ENCODE results near the gene BPNT1.

DNA sequence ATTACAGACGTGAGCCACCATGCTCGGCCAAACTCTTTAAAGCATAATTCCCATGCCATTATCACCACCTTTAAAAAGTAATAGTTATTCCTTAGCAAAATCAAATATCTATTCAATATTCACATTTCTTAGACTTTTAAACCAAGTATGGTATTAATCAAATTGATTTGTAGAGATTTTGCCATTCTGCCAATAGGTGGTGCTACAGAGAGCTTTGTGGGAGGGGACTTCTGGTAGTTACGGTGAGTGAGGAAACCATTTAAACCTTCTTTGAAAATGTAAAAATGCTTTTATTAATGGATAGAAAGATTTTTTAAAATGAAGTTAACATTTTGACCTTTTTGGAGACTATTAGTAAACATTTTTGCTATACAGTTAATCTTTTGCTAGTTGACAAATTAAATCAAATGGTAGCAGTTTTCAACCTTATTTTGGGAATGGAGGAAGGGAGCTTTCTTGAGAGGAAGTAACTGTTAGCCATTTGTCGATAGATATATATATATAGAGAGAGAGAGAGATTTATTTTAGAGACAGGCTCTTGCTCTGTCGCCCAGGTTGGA is 23.6 kb upstream of the BPNT1 start:
- TF ChIP-seq, protein P1, sequence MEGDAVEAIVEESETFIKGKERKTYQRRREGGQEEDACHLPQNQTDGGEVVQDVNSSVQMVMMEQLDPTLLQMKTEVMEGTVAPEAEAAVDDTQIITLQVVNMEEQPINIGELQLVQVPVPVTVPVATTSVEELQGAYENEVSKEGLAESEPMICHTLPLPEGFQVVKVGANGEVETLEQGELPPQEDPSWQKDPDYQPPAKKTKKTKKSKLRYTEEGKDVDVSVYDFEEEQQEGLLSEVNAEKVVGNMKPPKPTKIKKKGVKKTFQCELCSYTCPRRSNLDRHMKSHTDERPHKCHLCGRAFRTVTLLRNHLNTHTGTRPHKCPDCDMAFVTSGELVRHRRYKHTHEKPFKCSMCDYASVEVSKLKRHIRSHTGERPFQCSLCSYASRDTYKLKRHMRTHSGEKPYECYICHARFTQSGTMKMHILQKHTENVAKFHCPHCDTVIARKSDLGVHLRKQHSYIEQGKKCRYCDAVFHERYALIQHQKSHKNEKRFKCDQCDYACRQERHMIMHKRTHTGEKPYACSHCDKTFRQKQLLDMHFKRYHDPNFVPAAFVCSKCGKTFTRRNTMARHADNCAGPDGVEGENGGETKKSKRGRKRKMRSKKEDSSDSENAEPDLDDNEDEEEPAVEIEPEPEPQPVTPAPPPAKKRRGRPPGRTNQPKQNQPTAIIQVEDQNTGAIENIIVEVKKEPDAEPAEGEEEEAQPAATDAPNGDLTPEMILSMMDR (conservative IDR thresholded peaks at IDR 0.05; ENCODE audit: low read length) = peak; percentile 89
- TF ChIP-seq EZH2phosphoT487 (IDR thresholded peaks at IDR 0.05; ENCODE audit: borderline replicate concordance, low read depth, low read length) = no peak

All from OCI-LY7 (cell line).